Chondrocyte (in vitro differentiated cells): ENCODE results near the gene AHNAK2. TPM values are rescaled to one million over a fixed set of nuclear protein-coding genes. Genes with fewer than 3 reads are reported as not detected.

ENCODE experiments used
- DNase-seq: peaks from one replicate; pipeline ENCODE4 v3.0.0; 2021; ENCODE audit warnings: mixed read lengths, low spot score
- H3K27ac Mint-ChIP-seq: one replicate; pipeline ENCODE4 v1.8.0; 2021; ENCODE audit warnings: mild to moderate bottlenecking, moderate library complexity, mixed read lengths; ENCODE audit not compliant: unreplicated experiment
- H3K27me3 Mint-ChIP-seq: 2 replicates; pipeline ENCODE4 v1.8.0; 2021; ENCODE audit warnings: low read depth, mixed read lengths
- H3K36me3 Mint-ChIP-seq: 2 replicates; pipeline ENCODE4 v1.8.0; 2021; ENCODE audit warnings: low read depth, mixed read lengths
- H3K4me1 Mint-ChIP-seq: 2 replicates; pipeline ENCODE4 v1.8.0; 2021; ENCODE audit warnings: low read depth, mild to moderate bottlenecking, mixed read lengths
- H3K4me3 Mint-ChIP-seq: one replicate; pipeline ENCODE4 v1.8.0; 2021; ENCODE audit warnings: mild to moderate bottlenecking, moderate library complexity, mixed read lengths; ENCODE audit not compliant: unreplicated experiment
- H3K9me3 Mint-ChIP-seq: 2 replicates; pipeline ENCODE4 v1.8.0; 2021; ENCODE audit warnings: low read depth, mixed read lengths
- total RNA-seq: library from RNA; stranded (reverse); gene quantifications from 3 replicates; pipeline ENCODE4 v1.2.1, GENCODE V29; 2021
- TF ChIP-seq, protein P1 (sequence below): fragments of 200-600 bp; sonication (generic); IDR thresholded peaks from 2 replicates; pipeline ENCODE4 v1.5.0; 2021; ENCODE audit warnings: antibody characterized with exemption, mild to moderate bottlenecking, moderate library complexity

Gene AHNAK2
- total RNA-seq, 1 donor from 2014 or later, result 271 TPM

DNA sequence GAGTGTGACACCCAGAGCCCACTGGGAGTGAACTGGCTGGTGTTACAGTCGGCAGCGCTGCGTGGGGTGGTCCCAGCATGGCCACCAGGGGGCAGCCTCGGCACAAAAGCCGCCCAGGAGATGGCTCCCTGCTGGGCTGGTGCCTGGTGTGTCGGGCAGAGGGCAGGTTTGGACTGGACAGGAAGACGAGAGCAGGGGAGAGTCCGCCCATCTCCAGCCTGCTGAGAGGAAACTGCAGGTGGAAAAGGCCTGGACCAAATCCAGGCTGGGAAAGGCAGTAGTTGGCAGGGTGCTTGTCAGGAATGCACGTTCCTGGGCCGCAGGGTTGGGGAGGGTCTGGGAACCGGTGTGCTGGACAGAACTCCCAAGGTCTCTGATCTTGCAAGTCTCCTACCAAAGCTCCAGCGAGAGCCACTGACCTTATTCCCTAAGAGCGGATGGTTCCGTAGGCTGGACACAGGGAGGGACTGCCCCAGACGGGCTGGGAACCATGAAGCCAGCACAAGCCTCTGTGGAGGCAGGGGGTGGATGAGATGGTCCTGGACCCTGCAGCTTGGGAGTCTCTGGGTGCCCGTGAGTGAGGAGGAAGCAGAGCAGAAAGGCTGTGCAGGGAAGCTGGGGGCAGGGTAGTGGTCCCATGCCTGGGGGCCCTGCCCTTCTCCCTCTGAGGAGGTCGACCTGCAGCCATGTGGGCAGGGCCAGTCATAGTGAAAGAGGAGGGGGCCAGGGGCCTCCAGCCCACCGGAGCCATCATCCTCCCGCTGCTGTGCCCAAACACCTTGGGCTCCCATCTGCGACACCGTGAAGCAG is 1.8 kb downstream of the AHNAK2 start:
- peaks cover 67% of the 10 kb centered on the region for H3K4me1 Mint-ChIP-seq
- H3K27me3 Mint-ChIP-seq, result no peaks in the 10 kb centered on the region
- H3K27ac Mint-ChIP-seq, result peak overlapping the region; percentile 54
- peak overlapping the region; percentile 91 for H3K4me3 Mint-ChIP-seq
- H3K9me3 Mint-ChIP-seq, result no peaks in the 10 kb centered on the region
- peak; percentile 88 for DNase-seq
- TF ChIP-seq, protein P1, sequence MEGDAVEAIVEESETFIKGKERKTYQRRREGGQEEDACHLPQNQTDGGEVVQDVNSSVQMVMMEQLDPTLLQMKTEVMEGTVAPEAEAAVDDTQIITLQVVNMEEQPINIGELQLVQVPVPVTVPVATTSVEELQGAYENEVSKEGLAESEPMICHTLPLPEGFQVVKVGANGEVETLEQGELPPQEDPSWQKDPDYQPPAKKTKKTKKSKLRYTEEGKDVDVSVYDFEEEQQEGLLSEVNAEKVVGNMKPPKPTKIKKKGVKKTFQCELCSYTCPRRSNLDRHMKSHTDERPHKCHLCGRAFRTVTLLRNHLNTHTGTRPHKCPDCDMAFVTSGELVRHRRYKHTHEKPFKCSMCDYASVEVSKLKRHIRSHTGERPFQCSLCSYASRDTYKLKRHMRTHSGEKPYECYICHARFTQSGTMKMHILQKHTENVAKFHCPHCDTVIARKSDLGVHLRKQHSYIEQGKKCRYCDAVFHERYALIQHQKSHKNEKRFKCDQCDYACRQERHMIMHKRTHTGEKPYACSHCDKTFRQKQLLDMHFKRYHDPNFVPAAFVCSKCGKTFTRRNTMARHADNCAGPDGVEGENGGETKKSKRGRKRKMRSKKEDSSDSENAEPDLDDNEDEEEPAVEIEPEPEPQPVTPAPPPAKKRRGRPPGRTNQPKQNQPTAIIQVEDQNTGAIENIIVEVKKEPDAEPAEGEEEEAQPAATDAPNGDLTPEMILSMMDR, result peak; percentile 97
- no peaks in the 10 kb centered on the region for H3K36me3 Mint-ChIP-seq

GRCh38 chr14:104975481-104976197 is 2.5 kb downstream of the AHNAK2 start:
- Mint-ChIP-seq H3K9me3 (no peaks in the 10 kb centered on the region), H3K4me3 (peak overlapping the region; percentile 91), H3K27ac (no peak overlapping the region), H3K27me3 (no peaks in the 10 kb centered on the region), H3K36me3 (no peaks in the 10 kb centered on the region), H3K4me1 (peaks cover 75% of the 10 kb centered on the region)
- peak; percentile 89 for DNase-seq
- TF ChIP-seq, protein P1, result no peak

GRCh38 chr14:104974665-104975390 is 3.3 kb downstream of the AHNAK2 start:
- peaks cover 77% of the 10 kb centered on the region for H3K4me1 Mint-ChIP-seq
- no peak overlapping the region for H3K4me3 Mint-ChIP-seq
- no peaks in the 10 kb centered on the region for H3K27me3 Mint-ChIP-seq
- H3K36me3 Mint-ChIP-seq, result no peaks in the 10 kb centered on the region
- peak overlapping the region; percentile 93 for H3K27ac Mint-ChIP-seq
- TF ChIP-seq, protein P1, result no peak
- no peaks in the 10 kb centered on the region for H3K9me3 Mint-ChIP-seq
- DNase-seq, result peak; percentile 89

DNA sequence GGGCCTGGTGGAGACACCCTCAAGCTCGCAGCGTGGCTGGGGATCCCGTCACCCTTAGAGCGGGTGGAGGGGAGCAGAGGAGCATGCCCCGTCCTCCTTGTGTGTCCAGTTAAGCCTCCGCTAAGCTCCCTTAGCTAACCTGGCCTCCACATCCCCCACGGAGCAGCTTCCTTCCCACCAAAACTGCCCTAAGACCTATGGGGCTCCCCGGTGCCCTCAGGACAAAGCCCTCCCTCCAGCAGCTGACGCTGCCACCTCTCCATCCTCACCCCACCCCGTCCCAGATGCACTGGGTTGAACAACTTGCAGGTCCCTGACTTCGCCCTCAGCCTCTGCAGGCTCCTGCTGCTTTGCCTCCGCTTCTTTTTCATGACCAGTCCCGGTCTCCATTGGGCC is 4.0 kb downstream of the AHNAK2 start:
- TF ChIP-seq, protein P1, result no peak
- Mint-ChIP-seq H3K4me3 (peak overlapping the region; percentile 6), H3K27me3 (no peaks in the 10 kb centered on the region), H3K27ac (peak overlapping the region; percentile 93), H3K9me3 (no peaks in the 10 kb centered on the region), H3K36me3 (no peaks in the 10 kb centered on the region), H3K4me1 (peaks cover 78% of the 10 kb centered on the region)
- DNase-seq, result peak; percentile 91
